ENCODE results near the gene SBNO1.
"Not testable (repeated sequence)": the region's sequence is repeated elsewhere in the genome, so short reads cannot be mapped to it uniquely, and the experiment has no call there.

The SBNO1 gene

GRCh38 chr12:123329799-123330198, 34.8 kb downstream of the SBNO1 start:
- H3K36me3 ChIP-seq (ENCODE audit: insufficient read depth, low read length): peaks cover 85% of the 10 kb centered on the region
- TF ChIP-seq EZH2phosphoT487 (IDR thresholded peaks at IDR 0.05; ENCODE audit: borderline replicate concordance) (no peak), CTCF (conservative IDR thresholded peaks at IDR 0.05; ENCODE audit: low read length) (no peak)
- no peak overlapping the region for H2AFZ ChIP-seq (ENCODE audit: low read length)
- no peaks in the 10 kb centered on the region for H3K27me3 ChIP-seq (ENCODE audit: insufficient read depth, low read length, poor library complexity, severe bottlenecking)
- no peak overlapping the region for H3K9ac ChIP-seq (ENCODE audit: low read depth, low read length, poor library complexity, severe bottlenecking)
- no peaks in the 10 kb centered on the region for H3K79me2 ChIP-seq (ENCODE audit: insufficient read depth, low read length)
- H3K4me3 ChIP-seq (ENCODE audit: low read length, poor library complexity, severe bottlenecking): no peak overlapping the region
- H3K9me2 ChIP-seq (replicated peaks; ENCODE audit: low read depth, low read length): no peaks in the 10 kb centered on the region
- no peaks in the 10 kb centered on the region for H3F3A ChIP-seq (ENCODE audit: low read depth)
- H3K9me3 ChIP-seq (ENCODE audit: insufficient read depth, low read depth, low read length): no peaks in the 10 kb centered on the region
- no peaks in the 10 kb centered on the region for H3K4me1 ChIP-seq (ENCODE audit: insufficient read depth, low read length, poor library complexity, severe bottlenecking)
- no peaks in the 10 kb centered on the region for H4K20me1 ChIP-seq (ENCODE audit: insufficient read depth, low read length, poor library complexity, severe bottlenecking)
- H3K4me2 ChIP-seq (ENCODE audit: low read depth, low read length, poor library complexity, severe bottlenecking): no peak overlapping the region

GRCh38 chr12:123319826-123320225, 44.8 kb downstream of the SBNO1 start:
- Histone ChIP-seq H3K36me3 (ENCODE audit: insufficient read depth, low read length) (peaks cover 96% of the 10 kb centered on the region), H3K4me1 (ENCODE audit: insufficient read depth, low read length, poor library complexity, severe bottlenecking) (no peaks in the 10 kb centered on the region), H3F3A (ENCODE audit: low read depth) (no peaks in the 10 kb centered on the region), H4K20me1 (ENCODE audit: insufficient read depth, low read length, poor library complexity, severe bottlenecking) (no peaks in the 10 kb centered on the region), H3K4me3 (ENCODE audit: low read length, poor library complexity, severe bottlenecking) (no peak overlapping the region), H3K9me2 (replicated peaks; ENCODE audit: low read depth, low read length) (no peaks in the 10 kb centered on the region), H2AFZ (ENCODE audit: low read length) (no peak overlapping the region), H3K79me2 (ENCODE audit: insufficient read depth, low read length) (no peaks in the 10 kb centered on the region), H3K9me3 (ENCODE audit: insufficient read depth, low read depth, low read length) (no peaks in the 10 kb centered on the region), H3K4me2 (ENCODE audit: low read depth, low read length, poor library complexity, severe bottlenecking) (no peak overlapping the region), H3K27me3 (ENCODE audit: insufficient read depth, low read length, poor library complexity, severe bottlenecking) (no peaks in the 10 kb centered on the region), H3K9ac (ENCODE audit: low read depth, low read length, poor library complexity, severe bottlenecking) (no peak overlapping the region)
- TF ChIP-seq EZH2phosphoT487 (IDR thresholded peaks at IDR 0.05; ENCODE audit: borderline replicate concordance): no peak
- TF ChIP-seq CTCF (conservative IDR thresholded peaks at IDR 0.05; ENCODE audit: low read length): no peak

DNA sequence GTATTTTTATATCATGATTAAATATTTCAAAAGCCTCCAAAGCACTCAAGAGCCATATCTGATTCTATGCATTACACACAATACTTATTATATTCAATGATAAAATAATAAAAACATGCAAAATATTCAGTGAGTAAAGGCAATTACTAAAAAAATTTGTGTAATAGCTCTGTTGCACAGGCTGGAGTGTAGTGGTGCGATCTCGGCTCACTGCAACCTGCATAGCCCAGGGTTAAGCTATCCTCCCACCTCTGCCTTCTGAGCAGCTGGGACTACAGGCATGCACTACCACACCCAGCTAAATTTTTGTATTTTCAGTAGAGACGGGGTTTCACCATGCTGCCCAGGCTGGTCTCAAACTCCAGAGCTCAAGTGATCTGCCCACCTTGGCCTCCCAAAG, 45.4 kb downstream of the SBNO1 start:
- no peak overlapping the region for H2AFZ ChIP-seq (ENCODE audit: low read length)
- H3K36me3 ChIP-seq (ENCODE audit: insufficient read depth, low read length): peaks cover 92% of the 10 kb centered on the region

DNA sequence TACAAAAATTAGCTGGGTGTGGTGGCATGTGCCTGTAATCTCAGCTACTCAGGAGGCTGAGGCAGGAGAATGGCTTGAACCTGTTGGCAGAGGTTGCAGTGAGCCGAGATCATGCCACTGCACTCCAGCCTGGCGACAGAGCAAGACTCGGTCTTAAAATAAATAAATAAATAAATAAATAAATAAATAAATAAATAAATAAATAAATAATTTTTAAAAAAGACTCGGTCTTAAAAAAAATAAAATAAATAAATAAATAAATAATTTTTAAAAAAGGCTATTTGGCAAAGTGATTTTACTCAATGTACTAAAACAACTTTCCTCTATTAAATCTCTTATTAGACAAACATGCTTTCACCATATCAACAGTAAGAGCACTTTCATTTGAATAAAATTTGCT, 51.6 kb downstream of the SBNO1 start:
- H3K9ac ChIP-seq (ENCODE audit: low read depth, low read length, poor library complexity, severe bottlenecking); H3K4me2 ChIP-seq (ENCODE audit: low read depth, low read length, poor library complexity, severe bottlenecking); H3K79me2 ChIP-seq (ENCODE audit: insufficient read depth, low read length); H3K4me3 ChIP-seq (ENCODE audit: low read length, poor library complexity, severe bottlenecking); H3K27me3 ChIP-seq (ENCODE audit: insufficient read depth, low read length, poor library complexity, severe bottlenecking); H3K9me2 ChIP-seq (replicated peaks; ENCODE audit: low read depth, low read length); H4K20me1 ChIP-seq (ENCODE audit: insufficient read depth, low read length, poor library complexity, severe bottlenecking); H3K9me3 ChIP-seq (ENCODE audit: insufficient read depth, low read depth, low read length); H3K4me1 ChIP-seq (ENCODE audit: insufficient read depth, low read length, poor library complexity, severe bottlenecking); H3F3A ChIP-seq (ENCODE audit: low read depth); H2AFZ ChIP-seq (ENCODE audit: low read length): not testable (repeated sequence)
- peaks cover 87% of the 10 kb centered on the region; the same call in 1 of the 2 replicates for H3K36me3 ChIP-seq (ENCODE audit: insufficient read depth, low read length)

More for the DNA sequence above, 45.4 kb downstream of the SBNO1 start:
- Histone ChIP-seq H3K4me3 (ENCODE audit: low read length, poor library complexity, severe bottlenecking) (no peak overlapping the region), H3K4me1 (ENCODE audit: insufficient read depth, low read length, poor library complexity, severe bottlenecking) (no peaks in the 10 kb centered on the region), H3K27me3 (ENCODE audit: insufficient read depth, low read length, poor library complexity, severe bottlenecking) (no peaks in the 10 kb centered on the region), H3K79me2 (ENCODE audit: insufficient read depth, low read length) (no peaks in the 10 kb centered on the region), H3K9me2 (replicated peaks; ENCODE audit: low read depth, low read length) (no peaks in the 10 kb centered on the region), H3K9ac (ENCODE audit: low read depth, low read length, poor library complexity, severe bottlenecking) (no peak overlapping the region), H3K4me2 (ENCODE audit: low read depth, low read length, poor library complexity, severe bottlenecking) (no peak overlapping the region), H3F3A (ENCODE audit: low read depth) (no peaks in the 10 kb centered on the region), H3K9me3 (ENCODE audit: insufficient read depth, low read depth, low read length) (no peaks in the 10 kb centered on the region), H4K20me1 (ENCODE audit: insufficient read depth, low read length, poor library complexity, severe bottlenecking) (no peaks in the 10 kb centered on the region)
- no peak for TF ChIP-seq CTCF (conservative IDR thresholded peaks at IDR 0.05; ENCODE audit: low read length)
- no peak for TF ChIP-seq EZH2phosphoT487 (IDR thresholded peaks at IDR 0.05; ENCODE audit: borderline replicate concordance)

Measured in Loucy (cell line).